GM21381 (cell line): ENCODE data around the gene CPNE4.

Experiments used
- ATAC-seq: cut with Tn5 transposase; IDR thresholded peaks from one replicate; pipeline ENCODE4 v1.9.1; 2021; ENCODE audit warnings: mild to moderate bottlenecking, moderate library complexity; ENCODE audit not compliant: unreplicated experiment

The CPNE4 gene

GRCh38 chr3:131883711-131884407, 151.0 kb downstream of the CPNE4 start:
- ATAC-seq: no peak

- ATAC-seq: no peak
Measured at GRCh38 chr3:131883086-131883485, 151.7 kb downstream of the CPNE4 start.

DNA sequence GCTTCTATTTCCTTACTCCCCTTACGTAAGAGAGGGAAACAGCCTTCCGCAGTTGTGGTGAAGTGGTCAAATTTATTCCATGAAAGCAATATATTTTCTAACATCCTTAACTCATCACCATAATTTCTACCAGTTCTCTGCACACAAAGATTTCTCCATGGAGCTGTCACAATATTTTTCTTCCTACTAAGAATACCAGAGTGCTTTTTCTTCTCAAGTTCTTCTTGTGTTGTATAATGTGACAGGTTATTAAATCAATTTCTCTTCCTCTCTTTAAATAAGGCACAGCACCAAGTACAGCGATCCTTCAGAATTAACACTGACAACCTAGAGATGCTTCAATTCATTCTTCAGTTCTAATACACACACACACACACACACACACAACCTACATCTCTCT, 153.0 kb downstream of the CPNE4 start:
- ATAC-seq: no peak

GRCh38 chr3:131880948-131881347, 153.9 kb downstream of the CPNE4 start:
- no peak for ATAC-seq

DNA sequence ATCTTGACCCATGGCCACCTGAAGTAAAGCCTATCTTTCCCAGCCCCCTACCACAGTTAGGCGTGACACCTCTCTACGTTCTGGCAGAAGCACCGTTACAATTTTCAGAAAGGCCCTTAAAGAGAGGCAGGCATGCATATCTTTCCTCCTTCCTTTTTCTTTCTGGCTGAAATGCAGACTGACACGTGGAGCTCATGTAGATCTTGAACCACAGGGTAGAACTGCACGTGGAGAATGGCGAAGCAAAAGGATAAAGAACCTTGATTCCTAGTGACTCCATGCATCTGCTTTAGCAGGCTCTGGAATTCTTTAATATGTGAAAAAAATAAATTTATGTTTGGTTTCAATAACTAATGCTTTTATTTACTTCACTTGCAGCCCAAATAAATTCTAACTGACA, 166.6 kb downstream of the CPNE4 start:
- no peak for ATAC-seq

- ATAC-seq: no peak
Measured at GRCh38 chr3:131856171-131856570, 178.6 kb downstream of the CPNE4 start.

DNA sequence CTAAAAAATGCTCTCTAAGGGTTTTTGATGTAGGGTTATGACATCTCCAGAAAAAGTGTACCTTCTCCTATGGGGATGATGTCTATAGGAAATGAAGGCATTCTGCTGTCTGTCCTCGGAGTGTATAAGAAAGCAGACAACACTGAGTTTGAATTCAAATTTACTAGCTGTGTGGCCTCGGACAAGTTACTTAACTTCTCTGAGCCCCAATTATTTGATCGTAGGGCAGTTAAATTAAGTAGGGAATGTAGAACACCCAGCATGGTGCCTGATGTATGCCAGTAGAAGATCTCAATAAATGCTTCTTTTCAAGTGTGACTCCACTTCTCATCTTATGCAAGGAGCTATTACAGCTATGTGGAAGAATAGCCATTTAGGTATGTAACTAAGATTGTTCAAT, 184.6 kb downstream of the CPNE4 start:
- ATAC-seq: no peak

DNA sequence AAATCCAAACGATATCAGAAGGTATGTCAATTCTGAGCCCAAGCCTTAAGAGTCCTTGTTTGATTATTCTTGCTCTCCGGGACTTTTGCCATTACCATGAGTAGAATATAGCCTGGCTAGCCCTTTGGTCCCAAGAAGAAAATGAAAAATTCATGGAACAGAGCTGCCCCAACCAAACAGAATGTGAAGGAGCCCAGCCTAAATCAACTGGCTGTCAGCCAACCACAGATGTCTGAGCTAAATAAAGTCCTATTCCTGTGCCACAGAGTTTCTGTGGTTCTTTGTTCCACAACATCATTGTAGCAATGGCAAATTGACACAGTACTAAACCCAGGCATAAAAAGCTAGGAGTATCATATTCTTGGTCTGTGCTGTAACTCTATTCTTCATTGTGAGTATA, 185.2 kb downstream of the CPNE4 start:
- ATAC-seq: no peak

- ATAC-seq: no peak
Measured at GRCh38 chr3:131847966-131848510, 186.8 kb downstream of the CPNE4 start.

DNA sequence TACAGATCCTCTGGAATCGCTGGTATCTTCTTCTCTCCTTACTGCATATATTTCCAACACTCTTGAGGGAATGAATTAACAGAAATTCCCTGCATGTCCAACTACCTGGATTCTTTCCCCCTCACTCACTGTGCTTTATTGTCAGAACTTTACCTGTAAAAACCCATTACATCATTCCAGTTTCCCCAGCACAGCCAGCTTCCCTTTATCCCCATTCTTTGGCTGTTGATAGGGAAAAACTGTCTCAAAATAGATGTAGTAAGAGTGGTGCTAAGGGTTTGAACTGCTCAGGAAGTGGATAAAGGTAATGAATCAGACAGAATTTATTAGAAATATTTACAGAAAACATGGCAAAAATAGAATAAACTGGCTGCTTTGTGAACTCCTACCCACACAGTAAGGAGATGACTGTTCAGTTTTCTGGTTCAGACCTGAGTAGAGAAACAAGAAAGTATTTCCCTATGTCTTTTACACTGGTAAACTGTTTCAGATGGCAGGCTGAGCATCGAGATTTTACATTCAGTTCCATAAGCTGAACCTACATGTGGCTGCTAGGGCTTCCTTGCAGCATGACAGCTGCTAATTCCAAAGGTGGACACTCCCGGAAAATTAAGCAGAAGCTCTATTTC, 188.4 kb downstream of the CPNE4 start:
- no peak for ATAC-seq

DNA sequence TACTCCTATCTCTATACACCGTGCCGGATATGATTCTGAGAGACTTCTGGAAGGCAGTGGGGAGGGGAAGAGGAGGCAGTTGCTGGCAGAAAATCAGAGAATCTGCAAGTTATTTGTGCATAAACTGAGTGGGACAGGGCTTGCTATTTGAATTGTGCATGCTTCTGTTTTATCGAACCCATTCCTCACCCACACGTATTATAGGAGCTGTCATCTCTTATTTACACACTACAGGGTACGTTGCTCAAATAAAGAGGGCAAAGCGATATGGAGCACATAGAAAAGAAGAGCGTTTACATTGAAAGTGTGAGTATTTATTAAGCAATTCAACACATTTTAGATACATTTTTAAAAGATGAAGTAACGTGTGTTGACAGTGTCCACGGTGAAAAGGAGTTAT, 191.6 kb downstream of the CPNE4 start:
- no peak for ATAC-seq

DNA sequence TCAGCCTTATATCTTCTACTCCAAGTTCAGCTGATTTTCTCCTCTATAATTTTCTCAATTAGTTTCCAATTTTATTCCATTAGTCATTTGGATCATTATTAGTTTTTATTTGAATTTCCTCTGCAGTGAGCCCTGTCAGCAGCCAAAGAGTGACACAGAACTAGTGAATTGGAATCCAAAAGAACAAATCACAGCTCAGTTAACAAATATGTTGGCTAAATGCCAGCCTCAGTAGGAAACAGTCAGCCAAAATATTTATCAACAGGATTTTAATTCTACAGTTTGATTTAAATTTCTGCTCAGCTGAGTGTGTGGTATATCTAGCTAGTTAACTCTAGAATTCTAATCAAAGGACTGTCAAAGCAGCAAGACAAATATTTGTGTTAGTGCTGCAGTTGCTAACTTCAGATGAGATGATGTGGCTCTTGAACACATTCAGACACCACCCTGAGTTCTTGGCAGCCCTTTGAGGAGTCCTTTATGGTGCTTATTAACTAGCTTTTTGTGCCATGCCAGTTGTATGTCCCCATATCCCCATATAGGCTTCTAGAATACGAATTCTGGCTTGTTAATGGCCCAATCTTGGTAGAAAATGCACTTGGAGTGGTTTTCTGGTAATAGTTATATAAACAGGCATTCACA, 194.5 kb downstream of the CPNE4 start:
- no peak for ATAC-seq

- ATAC-seq: no peak
Measured at GRCh38 chr3:131835906-131836305, 198.9 kb downstream of the CPNE4 start.

DNA sequence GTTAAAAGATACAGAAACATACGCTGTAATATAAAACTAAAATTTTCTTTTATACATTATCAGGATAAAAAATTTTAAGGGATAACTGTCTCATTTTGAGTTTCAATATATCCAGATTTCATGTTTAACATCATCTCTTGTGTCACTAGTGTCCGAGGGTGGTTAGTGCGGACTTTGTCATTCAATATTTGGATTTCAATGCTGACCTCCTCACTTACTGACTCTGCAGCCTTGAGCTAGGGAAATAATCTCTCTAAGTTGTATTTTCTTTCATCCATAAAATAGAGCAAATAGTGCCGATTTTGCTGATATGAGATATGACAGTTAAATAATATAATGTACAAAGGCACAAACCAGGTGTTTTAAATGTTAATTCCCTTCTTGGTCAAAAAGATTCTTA, 203.2 kb downstream of the CPNE4 start:
- no peak for ATAC-seq

DNA sequence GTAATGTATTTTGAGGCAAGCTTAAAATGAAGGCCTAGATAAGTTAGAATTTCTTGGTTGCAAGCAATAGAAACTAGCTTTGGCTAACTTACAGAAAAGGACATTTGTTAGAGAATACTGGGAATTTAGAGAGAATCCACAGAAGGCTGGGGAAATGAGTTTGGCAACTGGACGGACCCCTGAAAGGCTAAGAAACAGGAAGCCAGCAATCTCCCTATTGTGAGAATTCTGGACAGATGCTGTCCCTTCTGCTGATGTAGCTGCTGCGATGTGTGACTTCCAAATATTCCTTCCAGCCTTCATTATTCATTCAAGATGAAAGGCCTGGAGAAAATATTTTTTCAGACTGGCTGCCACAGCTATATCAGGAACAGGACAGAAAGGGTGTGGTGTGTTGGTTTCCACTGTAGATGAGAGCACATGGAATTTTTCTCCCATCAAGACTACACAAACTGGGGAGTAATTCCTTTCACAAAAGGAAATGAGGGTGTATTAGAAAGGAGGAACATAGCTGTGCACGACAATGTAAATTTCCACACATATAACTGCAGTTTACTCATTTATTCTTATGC, 213.5 kb downstream of the CPNE4 start:
- no peak for ATAC-seq

- ATAC-seq: no peak
Measured at GRCh38 chr3:131819381-131820055, 215.3 kb downstream of the CPNE4 start.

GRCh38 chr3:131812433-131812832, 222.4 kb downstream of the CPNE4 start:
- no peak for ATAC-seq

DNA sequence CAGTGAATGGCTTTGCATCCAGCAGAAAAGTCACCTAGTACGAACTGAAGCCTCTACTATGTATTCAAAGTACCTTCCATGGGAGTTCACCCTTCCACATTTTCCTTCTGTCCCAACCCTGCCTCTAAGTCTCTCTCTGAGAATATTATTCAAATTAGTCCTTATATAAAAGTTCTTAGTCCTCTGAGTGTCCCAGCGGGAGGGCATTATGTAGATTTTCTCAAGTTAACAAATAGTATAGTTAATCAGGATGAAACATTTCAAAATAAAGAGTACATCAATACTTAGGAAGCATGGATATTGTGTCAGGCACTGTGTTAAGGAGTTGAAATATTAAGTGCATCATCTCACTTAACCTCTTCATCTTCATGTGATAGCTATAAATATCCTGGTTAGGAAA, 223.3 kb downstream of the CPNE4 start:
- ATAC-seq: no peak

DNA sequence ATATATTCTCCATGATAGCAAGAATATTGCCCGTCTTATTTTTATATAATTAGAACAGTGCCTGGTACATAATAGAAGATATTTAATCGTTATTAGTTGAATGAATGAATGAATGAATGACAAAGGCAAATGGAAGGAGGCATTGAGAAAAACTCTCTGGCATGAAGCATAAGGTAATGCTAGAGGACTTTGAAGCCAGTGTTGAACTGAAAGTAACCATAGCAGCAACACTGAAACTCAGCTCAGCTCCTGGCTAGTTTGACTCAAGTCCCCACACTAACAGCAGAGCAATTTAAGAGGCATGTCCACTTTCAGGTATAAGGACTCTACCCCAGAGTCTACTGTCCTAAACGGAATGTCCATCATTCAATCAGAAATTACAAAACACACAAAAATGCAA, 227.0 kb downstream of the CPNE4 start:
- no peak for ATAC-seq

DNA sequence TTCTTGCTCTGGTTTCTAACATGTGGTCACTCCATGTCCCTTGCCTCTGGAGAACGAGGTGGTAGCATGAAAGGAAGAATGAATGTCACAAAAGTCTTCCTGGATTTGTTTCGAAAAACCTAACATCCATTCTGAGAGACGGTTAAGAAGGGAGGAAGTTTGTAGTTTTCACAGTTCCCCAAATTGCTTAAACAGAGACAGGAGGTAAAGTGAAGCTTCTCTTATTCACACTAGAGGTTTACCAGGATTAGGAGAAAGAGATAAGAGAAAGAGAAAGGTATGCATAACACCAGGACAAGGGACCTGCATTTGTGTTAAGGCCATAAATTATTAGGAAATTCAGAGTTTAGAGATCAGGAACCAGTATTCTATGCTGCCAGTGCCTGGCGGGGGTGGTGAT, 228.1 kb downstream of the CPNE4 start:
- no peak for ATAC-seq

GRCh38 chr3:131804565-131805133, 230.2 kb downstream of the CPNE4 start:
- ATAC-seq: no peak
